HG03342 (cell line): ENCODE measurements around the gene SH2D7.
"Not testable (repeated sequence)": the region's sequence is repeated elsewhere in the genome, so short reads cannot be mapped to it uniquely, and the experiment has no call there.

Experiments used
- ATAC-seq: cut with Tn5 transposase; IDR thresholded peaks from one replicate; pipeline ENCODE4 v1.9.1; 2021; ENCODE audit warnings: mild to moderate bottlenecking, moderate library complexity; ENCODE audit not compliant: unreplicated experiment

The SH2D7 gene

DNA sequence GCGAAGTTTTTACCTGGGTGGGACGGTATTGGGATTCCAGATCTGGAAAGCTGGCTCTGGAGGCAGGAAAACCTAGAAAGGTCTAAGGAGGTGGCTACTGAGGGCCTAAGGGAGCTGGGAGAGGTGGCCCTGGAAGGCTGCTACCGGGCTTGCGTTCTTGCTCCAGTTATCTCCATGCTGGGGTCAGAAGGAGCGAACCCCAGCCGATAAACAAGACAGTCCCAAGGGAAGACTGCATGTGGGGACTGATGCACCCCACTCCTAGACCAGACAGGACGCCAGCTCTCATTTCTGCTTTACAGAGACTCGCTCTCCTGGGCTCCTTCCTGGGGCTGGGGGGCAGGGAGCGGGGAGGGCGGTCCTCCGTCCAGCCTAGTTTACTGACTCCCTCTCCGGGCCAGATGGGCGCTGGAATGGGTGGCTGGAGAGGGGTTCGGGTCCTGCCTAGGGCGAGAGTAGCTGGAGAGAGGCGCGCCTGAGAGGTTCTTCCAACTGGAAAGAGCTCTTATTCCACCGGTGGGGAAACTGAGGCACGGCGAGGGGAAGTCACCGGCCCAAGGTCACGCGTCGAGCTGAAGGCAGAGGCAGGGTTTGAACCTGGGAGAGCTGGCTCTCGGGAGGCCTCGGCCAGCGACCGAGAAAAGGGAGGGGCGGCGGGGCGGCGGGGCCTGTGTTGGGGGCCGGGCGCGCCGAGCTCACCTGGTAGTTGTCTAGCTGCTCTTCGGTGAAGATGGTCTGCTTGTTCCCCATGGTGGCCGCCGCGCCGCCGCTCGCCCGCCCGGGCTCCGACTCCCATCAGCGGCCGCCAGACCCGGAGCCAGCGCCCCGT lies 38.3 kb downstream of the SH2D7 start:
- peak; percentile 22 for ATAC-seq

DNA sequence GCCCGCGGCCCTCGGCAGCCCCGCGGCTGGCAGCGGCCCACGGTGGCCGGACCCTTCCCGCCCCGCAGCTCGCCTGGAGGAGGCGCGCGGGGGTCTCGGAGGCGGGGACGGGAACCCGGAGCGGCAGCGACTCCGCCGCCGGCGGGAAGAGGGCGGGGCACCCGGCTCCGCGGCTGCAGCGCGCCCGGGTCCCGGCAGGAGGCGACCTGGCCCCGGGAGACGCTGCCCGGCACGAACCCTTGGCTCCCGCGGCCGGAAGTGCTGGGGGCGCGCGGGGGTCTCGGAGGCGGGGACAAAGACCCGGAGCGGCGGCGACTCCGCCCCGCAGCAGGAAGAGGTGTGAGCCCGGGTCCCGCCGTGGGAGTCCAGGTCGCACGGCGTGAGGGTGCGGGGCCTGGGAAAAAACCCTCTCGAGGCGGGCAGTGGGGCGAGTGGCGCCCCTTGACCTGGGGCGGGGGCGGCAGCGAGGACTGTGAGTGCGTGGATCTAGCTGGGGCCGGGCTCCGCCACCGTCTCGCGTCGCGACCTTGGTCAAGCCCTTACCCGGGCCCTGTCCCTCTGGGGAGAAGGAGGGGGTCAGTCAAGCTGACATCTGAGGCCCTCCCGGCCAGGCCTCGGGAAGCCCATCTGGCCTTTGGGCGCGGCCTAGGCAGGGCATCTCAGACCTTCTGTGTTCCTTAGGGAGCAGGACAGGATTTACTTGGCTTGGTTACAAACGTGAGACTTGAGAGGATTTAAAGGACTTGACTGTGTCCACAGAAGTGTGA lies 39.1 kb downstream of the SH2D7 start, which contains the start of gene CIB2:
CIB2 (minus strand) TSS at position 151 of the 767 bp plus-strand sequence. CDS start 230 bp downstream, outside the sequence.
- peak; percentile 79 for ATAC-seq

DNA sequence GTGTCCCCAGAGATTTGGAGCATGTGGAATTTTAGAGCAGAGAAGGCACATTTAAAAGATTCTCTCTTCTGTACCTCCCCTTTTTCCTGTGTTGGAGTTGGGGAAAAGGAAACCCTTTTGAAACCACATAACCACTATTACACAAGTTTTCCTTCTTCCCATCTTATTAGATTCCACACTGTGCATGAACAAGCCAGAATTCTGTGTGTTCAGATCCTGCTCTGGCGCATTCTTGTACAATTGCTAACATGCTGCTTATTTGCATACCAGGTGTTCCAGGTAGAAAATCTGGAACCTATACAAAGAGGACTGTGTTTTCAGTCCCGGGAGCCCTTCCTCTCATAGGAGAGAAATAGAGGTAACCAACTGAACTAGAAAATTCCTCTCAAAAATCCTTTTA lies 41.4 kb downstream of the SH2D7 start:
- ATAC-seq, result no peak

DNA sequence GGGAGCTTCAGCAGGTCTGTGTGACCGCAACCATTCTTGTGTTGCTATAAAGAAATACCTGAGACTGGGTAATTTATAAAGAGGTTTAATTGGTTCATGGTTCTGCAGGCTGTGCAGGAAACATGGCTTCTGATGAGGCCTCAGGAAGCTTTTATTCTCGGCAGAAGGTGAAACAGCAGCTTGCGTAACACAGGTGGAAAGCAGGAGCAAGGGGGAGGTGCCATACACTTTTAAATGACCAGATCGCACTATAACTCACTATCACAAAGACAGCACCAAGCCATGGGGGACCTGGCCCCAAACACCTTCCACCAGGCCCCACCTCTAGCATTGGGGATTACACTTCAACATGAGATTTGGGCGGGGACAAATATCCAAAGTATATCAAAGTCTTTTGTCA lies 47.2 kb downstream of the SH2D7 start:
- ATAC-seq, result no peak

DNA sequence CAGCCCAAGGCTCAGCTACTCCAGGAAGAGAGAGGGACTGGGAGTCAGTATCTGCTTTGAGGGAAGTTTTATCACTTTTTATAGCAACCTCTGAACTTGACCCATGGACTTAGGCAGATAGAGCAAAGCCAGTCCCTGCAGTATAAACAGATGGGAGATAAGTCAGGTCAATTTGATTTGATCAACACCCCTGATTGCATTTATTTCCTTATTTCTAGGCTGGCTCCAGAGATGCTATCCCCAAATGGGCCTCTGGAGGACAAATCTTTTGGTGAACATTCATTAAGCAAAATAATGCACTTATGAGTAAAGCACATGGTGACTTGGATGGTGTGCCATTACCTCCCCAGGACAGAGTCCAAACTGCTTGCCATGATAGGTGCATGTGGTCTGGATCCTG lies 47.9 kb downstream of the SH2D7 start:
- no peak for ATAC-seq

DNA sequence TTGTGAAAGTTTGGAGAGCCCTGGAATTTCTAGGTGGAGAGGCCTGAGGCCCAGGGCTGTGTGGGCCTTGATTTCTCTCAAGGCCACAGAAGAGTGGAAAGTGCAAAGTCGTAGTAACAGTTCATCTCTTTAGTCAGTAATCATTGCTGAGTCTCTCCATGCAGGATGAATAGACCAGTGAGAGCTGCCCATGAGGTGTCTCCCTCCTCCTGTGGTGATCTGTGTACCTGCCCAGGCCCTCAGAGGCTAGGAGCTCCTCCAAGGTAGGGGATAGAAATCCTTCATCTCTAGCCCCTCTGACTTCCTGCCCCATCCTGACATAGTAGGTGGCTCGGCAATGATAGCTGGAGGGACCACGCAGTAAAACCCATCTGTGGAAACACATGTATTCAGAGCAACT lies 50.0 kb downstream of the SH2D7 start:
- no peak for ATAC-seq

DNA sequence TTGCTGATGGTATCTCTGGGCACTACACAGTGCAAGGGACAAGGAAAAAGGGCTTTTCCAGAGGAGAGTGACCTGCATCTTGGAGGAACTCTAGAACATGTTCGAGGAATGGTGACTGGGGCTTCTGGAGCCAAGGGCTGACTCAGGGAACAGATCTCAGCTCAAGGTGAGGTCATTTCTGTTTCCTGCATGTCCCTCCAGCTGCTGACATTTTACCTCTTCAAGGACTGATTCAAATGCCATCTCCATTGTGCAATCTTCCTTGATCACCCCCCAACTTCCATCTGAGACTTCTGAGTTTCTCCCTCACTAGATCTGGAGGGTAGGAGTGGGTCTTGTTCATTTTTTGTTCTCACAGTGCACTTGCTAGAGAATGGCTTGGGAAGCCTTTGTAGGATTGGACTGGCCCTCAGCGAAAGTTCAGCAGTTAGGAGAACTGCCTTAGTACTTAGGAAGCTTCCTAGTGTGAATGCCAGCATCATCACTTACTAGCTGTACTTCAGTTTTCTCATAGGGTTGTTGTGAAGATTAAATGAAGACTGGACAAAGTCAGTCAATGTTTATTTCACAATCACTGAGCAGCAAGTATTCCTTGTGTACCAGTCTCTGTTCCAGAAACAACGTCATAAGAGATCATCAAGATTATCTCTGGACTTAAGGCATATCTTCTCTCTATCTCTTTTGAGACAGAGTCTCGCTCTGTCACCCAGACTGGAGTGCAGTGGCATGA lies 54.2 kb downstream of the SH2D7 start:
- ATAC-seq, result no peak

DNA sequence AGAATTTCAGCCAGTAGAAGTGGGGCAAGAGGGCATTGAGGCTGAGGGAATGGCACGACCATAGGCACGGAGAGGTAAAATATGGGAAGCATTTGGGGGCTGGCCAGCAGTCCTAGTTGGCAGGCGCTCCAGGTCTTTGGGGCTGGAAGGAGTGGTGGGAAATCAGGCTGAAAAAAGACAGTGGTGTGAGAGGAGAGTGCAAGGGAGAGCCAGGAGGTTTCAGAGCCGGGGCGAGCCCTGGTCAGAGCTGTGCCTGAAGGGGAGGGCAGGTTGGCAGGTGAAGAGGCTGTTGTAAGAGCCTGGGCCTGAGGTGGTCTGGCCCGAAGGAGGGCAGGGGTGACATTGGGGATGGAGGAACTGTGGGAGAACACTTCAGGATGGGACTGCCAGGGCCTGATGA lies 55.2 kb downstream of the SH2D7 start:
- no peak for ATAC-seq

DNA sequence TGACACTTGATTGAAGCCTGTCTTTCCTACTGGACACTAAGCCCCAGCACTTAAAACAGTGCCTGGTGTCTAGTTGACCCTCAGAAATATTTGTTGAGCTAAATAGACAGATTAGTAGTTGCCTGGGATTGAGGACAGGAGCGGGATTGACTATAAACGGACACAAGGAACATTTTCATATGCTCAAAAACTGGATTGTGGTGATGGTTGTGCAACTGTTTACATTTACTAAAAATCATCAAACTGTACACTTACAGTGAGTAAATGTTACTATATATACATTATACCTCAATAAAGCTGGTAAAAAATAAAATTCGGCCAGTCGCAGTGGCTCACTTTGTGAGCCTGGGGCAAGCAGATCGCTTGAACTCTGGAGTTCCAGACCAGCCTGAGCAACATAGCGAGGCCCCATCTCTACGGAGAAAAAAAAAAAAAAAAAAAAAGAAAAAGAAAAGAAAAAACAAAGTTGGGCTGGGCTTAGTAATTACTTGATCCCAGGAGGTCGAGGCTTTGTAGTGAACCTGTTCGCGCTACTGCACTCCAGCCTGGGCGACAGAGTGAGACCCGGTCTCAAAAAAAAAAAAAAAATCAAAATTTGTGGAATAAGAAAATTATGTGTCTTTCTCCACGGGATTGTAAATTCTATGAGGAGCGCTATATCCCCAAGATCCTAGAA lies 56.2 kb downstream of the SH2D7 start:
- peak; percentile 4 for ATAC-seq

DNA sequence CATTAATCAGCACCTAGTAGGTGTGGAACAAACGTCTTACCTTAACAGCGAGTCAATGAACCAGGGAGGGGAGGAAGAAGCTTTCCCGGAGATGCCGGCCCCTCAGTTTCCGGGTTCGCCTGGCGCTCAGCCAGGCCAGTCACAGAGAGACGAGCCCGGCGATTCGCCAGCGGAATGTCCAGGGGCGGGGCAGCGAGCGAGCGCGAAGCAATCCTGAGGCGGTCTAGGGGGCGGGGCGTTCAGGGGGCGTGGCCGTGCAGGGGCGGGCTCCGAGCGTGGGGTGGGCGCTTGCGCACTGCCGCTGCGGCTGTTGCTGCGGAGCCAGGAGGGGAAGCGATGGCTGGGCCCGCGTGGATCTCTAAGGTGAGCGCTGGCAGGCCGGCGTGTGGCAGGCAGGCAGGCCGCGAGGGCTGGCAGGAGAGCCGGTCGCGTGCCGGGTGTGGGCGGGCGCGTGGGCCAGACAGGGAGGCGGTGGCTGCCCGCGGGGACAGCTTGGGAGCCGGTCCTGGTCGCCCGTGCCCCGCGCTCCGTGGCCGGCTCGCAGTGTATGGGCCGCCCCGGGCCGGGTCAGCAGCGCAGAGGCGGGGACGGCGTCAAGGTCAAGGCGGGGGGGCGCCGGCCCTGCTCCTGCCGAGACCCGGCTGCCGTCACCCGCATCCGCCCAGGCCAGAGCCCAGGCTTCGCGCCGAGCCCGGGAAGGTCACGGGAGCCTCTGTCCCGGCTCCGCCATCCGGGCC lies 56.9 kb downstream of the SH2D7 start, which contains the start of gene IDH3A:
IDH3A (plus strand) TSS at position 295 of the 737 bp plus-strand sequence; CDS start at position 337, 42 bp downstream.
- peak; percentile 80 for ATAC-seq

DNA sequence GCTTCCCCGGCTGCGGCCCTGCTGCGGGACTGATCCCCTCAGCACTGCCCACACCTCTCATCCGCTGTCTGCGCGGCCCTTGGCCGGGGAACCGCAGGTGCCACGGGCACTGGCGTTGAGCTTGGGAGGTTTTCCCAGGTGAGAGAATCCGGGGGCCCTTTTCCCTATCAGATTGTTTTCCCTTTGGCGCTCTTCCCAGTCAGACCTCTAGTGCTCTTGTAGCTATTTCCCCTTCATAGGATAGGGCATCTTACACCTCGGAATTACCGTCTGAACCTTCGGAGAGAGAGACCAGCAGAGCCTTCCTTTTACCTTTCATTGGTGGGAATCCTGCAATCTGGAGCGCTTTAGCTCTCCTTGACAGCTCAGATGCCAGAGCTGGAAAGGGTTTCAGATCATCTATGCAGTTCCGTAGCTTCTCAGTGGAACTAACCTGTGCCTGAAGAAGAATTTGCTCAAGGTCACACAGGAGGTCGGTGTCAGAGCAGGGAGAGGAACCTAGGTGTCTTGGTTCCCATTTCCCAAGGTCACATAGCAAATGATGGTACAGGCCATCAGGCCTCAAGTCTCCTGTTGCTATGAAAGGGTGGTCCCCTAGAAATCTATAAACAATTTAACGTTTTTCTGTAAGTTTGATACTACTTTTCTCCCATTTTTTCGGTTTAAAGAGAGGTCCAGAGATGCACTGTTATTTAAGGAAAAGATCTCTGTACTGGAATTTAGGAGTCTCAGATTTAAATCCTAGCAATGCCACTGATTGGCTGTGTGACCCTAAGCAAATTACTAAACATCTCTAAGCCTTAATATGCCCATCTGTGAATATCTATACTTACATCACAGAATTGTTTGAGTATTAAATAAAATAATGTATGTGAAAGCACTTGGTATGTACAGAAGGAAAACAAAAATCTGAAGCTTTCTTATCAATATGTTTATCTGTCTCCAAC lies 57.7 kb downstream of the SH2D7 start:
- peak; percentile 4 for ATAC-seq

DNA sequence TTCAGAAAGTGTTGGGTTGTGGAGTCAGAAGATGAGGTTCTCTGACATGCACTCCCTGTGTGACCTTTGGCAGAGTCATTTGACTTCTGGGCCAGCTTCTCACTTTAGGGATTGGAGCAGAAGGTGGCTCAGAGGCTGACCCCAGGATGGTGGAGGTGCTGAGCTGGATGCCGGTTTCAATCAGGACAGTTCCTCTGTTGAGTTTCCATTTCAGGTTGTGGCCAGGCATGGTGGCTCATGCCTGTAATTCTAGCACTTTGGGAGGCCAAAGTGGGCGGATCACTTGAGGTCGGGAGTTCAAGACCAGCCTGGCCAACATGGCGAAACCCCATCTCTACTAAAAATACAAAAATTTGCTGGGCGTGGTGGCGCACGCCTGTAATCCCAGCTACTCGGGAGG lies 58.7 kb downstream of the SH2D7 start:
- not testable (repeated sequence) for ATAC-seq
